Pancreas (tissue), 10 donors: ENCODE results near the gene B3GNT8. TPM values are rescaled to one million over a fixed set of nuclear protein-coding genes. Genes with fewer than 3 reads are reported as not detected.

Experiments used
- ATAC-seq, 4 donors: fragments of 200-7000 bp; cut with Tn5 transposase; one replicate each; pipeline versions ENCODE4 v1.8.0 to v1.9.1; 2020; ENCODE audit warnings: mild to moderate bottlenecking in 4 of 4, moderate library complexity in 4 of 4
- DNase-seq, 6 donors: peaks; one replicate each; pipeline ENCODE4 v3.0.0-alpha.2; 2020
- FAIRE-seq: peaks from 2 replicates; lab custom pipeline; 2012; peaks lifted over from hg19 to GRCh38; lab: Jason Lieb, UNC
- H3K27ac ChIP-seq, 4 donors: fragments of 200-600 bp; sonication (generic); 1 replicate in 3 of 4; 2 replicates in 1 of 4; pipeline versions ENCODE4 v1.5.0 to v1.8.0; 2020
- H3K27me3 ChIP-seq, 4 donors: fragments of 200-600 bp; one replicate each; pipeline ENCODE4 v1.8.0; 2021
- H3K36me3 ChIP-seq, 3 donors: fragments of 200-600 bp; sonication (generic) in 1 of 3; one replicate each; pipeline versions ENCODE4 v1.5.0 to v1.8.0; 2020 to 2021
- H3K4me1 ChIP-seq, 3 donors: fragments of 200-600 bp; one replicate each; pipeline ENCODE4 v1.8.0; 2021
- H3K4me3 ChIP-seq, 4 donors: fragments of 200-600 bp; sonication (generic) in 2 of 4; one replicate each; pipeline versions ENCODE4 v1.5.0 to v1.8.0; 2020 to 2021
- H3K9me3 ChIP-seq, 4 donors: fragments of 200-600 bp; one replicate each; pipeline ENCODE4 v1.8.0; 2021
- CTCF ChIP-seq, 4 donors: fragments of 200-600 bp; sonication (generic) in 3 of 4; IDR thresholded peaks; one replicate each; pipeline versions ENCODE4 v1.5.0 to v1.8.0; 2021; ENCODE audit warnings: antibody characterized with exemption in 4 of 4
- WGBS, 2 donors: extraction: QIAGEN DNeasy Blood & Tissue Kit; methylation state at CpG; one replicate each; pipeline ENCODE4 v1.1.7; 2013; 5-methylcytosine and 5-hydroxymethylcytosine counted together
- intact Hi-C, 3 donors: fragments of 100-400 bp; cut with DNase I; formaldehyde crosslinking; loops; one replicate each; pipeline versions ENCODE4 v1.11.1 to v1.14.2; 2022
- polyA plus RNA-seq, 2 donors: library from polyadenylated mRNA; stranded (reverse); fragments of 200-250 nt; gene quantifications; one replicate each; pipeline ENCODE4 v1.2.3, GENCODE V29; 2013
- total RNA-seq, 6 donors: library from RNA; stranded (reverse); fragmentation: NEBNext Ultra II Directional in 4 of 6; extraction: Animal tissue kit (Norgen Biotek cat#: 25700) in 4 of 6; gene quantifications; one replicate each; pipeline versions ENCODE4 v1.2.1 to v1.2.4, GENCODE V29; 2021 to 2023
- donor health status: healthy with polysubstance abuse.
- donor health status: DM: no; HTN: no; CAD: no; lungs with moderate emphysema.
- donor health status: DM: no; HTN: no; CAD: no.
- donor health status: control.
- donor health status: control.
- donor health status: Bipolar disorder and iron deficiency.
- donor health status: DM: yes; HTN: yes; CAD: no.
- donor health status: DM: no; HTN: no; CAD: no.
- donor health status: DM: no; HTN: no; CAD: no.
- donor health status: DM: yes; HTN: yes; CAD: no.

Gene B3GNT8
- total and polyA plus RNA-seq, 8 donors, result 0.41 to 4.5 (median 1.5) TPM

DNA sequence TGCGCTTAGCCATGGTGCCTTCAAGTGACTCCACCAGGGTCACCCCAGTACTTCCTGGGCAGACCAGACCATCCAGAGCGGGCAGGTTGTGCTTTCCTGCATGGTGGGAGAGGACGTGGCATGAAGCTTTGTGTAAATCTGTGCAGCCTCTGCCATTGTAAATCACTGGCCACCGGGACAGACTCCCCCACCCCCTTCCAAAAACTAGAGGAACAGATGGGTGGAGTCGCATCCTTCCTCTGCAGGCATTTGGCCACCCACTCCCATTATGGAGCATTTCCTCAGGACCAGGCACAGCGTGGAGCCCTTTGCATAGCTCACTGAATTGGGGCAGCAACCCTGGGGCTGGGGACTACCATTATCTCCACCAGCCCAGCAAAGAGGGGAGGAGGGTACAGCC, 21.4 kb downstream of the B3GNT8 start:
- no peak for DNase-seq
- Histone ChIP-seq H3K9me3 (no peaks in the 10 kb centered on the region), H3K4me1 (peaks cover 6 to 24% (median 15%) of the 10 kb centered on the region in 3 donors), H3K36me3 (no peaks in the 10 kb centered on the region), H3K27me3 (no peaks in the 10 kb centered on the region), H3K27ac (no peak overlapping the region), H3K4me3 (no peak overlapping the region)
- intact Hi-C loops, result no loop called here
- no peak for FAIRE-seq
- no peak for ATAC-seq
- TF ChIP-seq CTCF (IDR thresholded peaks at IDR 0.05), result no peak
- WGBS, 2 donors, result 82 to 88% methylated on average over 6 of the region's 6 CpGs

GRCh38 chr19:41403181-41403970, 23.8 kb downstream of the B3GNT8 start:
- Histone ChIP-seq H3K9me3 (no peaks in the 10 kb centered on the region), H3K4me1 (peaks cover 0 to 14% (median 0%) of the 10 kb centered on the region in 3 donors), H3K36me3 (no peaks in the 10 kb centered on the region), H3K27ac (no peak overlapping the region), H3K4me3 (no peak overlapping the region), H3K27me3 (no peaks in the 10 kb centered on the region)
- ATAC-seq (no peak), DNase-seq (no peak), FAIRE-seq (no peak)
- intact Hi-C loops, result no loop called here
- 39% methylated on average over 12 of the region's 12 CpGs for whole genome bisulfite sequencing, 2 donors
- TF ChIP-seq CTCF (IDR thresholded peaks at IDR 0.05), result no peak

DNA sequence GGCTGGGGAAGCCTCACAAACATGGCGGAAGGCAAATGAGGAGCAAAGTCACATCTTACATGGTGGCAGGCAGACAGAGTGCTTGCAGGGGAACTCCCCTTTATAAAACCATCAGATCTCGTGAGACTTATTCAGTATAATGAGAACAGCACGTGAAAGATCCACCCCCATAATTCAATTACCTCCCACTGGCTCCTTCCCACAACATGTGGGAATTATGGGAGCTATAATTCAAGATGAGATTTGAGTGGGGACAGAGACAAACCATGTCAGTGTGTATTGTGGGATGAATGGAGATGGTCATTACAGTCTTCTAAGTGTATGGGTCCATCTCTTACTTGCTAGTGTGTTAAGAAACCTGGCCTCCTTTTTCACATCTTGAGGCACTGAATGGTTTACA, 25.2 kb downstream of the B3GNT8 start:
- ATAC-seq (no peak), FAIRE-seq (no peak)
- H3K4me1 ChIP-seq, result peaks cover 0 to 12% (median 0%) of the 10 kb centered on the region in 3 donors

GRCh38 chr19:41401483-41401882, 25.7 kb downstream of the B3GNT8 start:
- DNase-seq (no peak), ATAC-seq (no peak), FAIRE-seq (no peak)
- Histone ChIP-seq H3K36me3 (no peaks in the 10 kb centered on the region), H3K27ac (no peak overlapping the region), H3K4me1 (peaks cover 0 to 12% (median 0%) of the 10 kb centered on the region in 3 donors), H3K9me3 (no peaks in the 10 kb centered on the region), H3K27me3 (no peaks in the 10 kb centered on the region), H3K4me3 (no peak overlapping the region)
- intact Hi-C loops, result no loop called here
- TF ChIP-seq CTCF (IDR thresholded peaks at IDR 0.05), result no peak
- 77% methylated on average over 4 of the region's 4 CpGs for WGBS, 2 donors

More for the DNA sequence above, 25.2 kb downstream of the B3GNT8 start:
- DNase-seq, result no peak
- no peak overlapping the region for H3K27ac ChIP-seq
- H3K4me3 ChIP-seq, result no peak overlapping the region
- intact Hi-C loops, result no loop called here
- H3K9me3 ChIP-seq, result no peaks in the 10 kb centered on the region
- no peaks in the 10 kb centered on the region for H3K36me3 ChIP-seq
- TF ChIP-seq CTCF (IDR thresholded peaks at IDR 0.05), result no peak
- WGBS, 2 donors, result 81 to 85% methylated on average over 3 of the region's 3 CpGs
- no peaks in the 10 kb centered on the region for H3K27me3 ChIP-seq

DNA sequence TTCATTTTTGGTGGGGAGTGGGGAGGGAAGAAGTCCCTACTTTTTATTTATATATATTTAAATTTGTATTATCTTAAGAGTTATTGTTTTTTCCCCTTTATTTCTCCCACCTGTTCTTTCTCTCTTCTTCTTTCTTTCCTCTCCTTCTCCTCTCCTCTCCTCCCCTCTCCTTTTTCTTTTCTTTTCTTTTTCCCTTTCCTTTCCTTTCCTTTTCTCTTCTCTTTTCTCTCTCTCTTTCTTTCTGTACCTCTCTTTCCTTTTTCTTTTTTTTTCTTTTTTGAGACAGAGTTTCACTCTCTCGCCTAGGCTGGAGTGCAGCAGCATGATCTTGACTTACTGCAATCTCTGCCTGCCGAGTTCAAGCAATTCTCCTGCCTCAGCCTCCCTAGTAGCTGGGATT, 27.6 kb downstream of the B3GNT8 start:
- H3K27ac ChIP-seq, result no peak overlapping the region
- no peaks in the 10 kb centered on the region for H3K9me3 ChIP-seq
- no peaks in the 10 kb centered on the region for H3K27me3 ChIP-seq
- WGBS, 2 donors, result 84 to 95% methylated on average over 2 of the region's 2 CpGs
- no peak overlapping the region for H3K4me3 ChIP-seq
- FAIRE-seq, result no peak
- TF ChIP-seq CTCF (IDR thresholded peaks at IDR 0.05), result no peak
- ATAC-seq, result no peak
- H3K4me1 ChIP-seq, result peaks cover 0 to 19% (median 9%) of the 10 kb centered on the region in 3 donors
- no peak for DNase-seq
- intact Hi-C loops, result no loop called here
- no peaks in the 10 kb centered on the region for H3K36me3 ChIP-seq
